IPS-15b (cell line): ENCODE results near the gene NLRP13.
"Not testable (repeated sequence)": the region's sequence is repeated elsewhere in the genome, so short reads cannot be mapped to it uniquely, and the experiment has no call there.

ENCODE experiments used
- H3K27me3 ChIP-seq: one replicate; pipeline ENCODE4 v1.6.1; 2013; ENCODE audit warnings: low read length; ENCODE audit not compliant: control insufficient read depth, insufficient read depth
- H3K36me3 ChIP-seq: one replicate; pipeline ENCODE4 v1.6.1; 2013; ENCODE audit warnings: low read length; ENCODE audit not compliant: control insufficient read depth, insufficient read depth
- H3K4me1 ChIP-seq: one replicate; pipeline ENCODE4 v1.6.1; 2013; ENCODE audit warnings: mild to moderate bottlenecking, low read length; ENCODE audit not compliant: control insufficient read depth, insufficient read depth
- H3K4me3 ChIP-seq: one replicate; pipeline ENCODE4 v1.5.1; 2013; ENCODE audit warnings: low read depth, low read length
- H3K9ac ChIP-seq: one replicate; pipeline ENCODE4 v1.6.1; 2013; ENCODE audit warnings: low read depth, mild to moderate bottlenecking, low read length
- H3K9me3 ChIP-seq: one replicate; pipeline ENCODE4 v1.6.1; 2013; ENCODE audit warnings: mild to moderate bottlenecking, low read length; ENCODE audit not compliant: control insufficient read depth, insufficient read depth

NLRP13 gene

DNA sequence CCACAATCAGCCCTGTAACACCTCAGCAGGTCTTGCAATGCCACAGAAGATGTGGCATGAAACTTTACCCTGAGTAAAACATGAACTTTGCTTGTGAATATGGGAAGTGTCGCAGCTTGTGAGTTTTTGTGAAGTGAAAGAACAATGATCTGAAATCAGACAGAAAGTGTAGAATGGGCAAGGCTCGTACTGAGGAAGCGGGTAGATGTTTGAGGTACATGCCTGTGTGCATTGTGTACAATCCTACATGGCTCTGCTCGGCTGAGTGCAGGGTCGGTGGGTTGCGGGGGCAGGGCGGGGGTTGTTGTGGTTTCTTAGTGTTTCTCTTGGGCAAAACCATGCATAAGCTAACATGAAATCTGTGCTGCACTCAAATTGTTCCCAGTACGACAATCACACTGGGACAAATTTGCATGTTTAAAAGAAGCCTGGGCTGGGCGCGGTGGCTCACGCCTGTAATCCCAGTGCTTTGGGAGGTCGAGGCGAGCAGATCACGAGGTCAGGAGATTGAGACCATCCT lies 1.1 kb downstream of the NLRP13 start:
- no peaks in the 10 kb centered on the region for H3K36me3 ChIP-seq
- H3K9ac ChIP-seq = no peak overlapping the region
- no peak overlapping the region for H3K4me3 ChIP-seq
- H3K4me1 ChIP-seq = no peaks in the 10 kb centered on the region
- H3K27me3 ChIP-seq = no peaks in the 10 kb centered on the region
- H3K9me3 ChIP-seq = peaks cover 26% of the 10 kb centered on the region

DNA sequence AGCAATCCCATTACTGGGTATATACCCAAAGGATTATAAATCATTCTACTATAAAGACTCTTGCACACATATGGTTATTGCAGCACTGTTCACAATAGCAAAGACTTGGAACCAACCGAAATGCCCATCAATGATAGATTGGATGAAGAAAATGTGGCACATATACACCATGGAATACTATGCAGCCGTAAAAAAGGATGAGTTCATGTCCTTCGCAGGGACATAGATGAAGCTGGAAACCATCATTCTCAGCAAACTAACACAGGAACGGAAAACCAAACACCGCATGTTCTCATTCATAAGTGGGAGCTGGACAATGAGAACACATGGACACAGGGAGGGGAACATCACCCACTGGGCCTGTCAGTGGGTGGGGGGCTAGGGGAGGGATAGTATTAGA lies 2.9 kb downstream of the NLRP13 start:
- H3K9me3 ChIP-seq = peaks cover 32% of the 10 kb centered on the region
- H3K36me3 ChIP-seq, H3K27me3 ChIP-seq, H3K4me3 ChIP-seq, H3K4me1 ChIP-seq, H3K9ac ChIP-seq: not testable (repeated sequence)

DNA sequence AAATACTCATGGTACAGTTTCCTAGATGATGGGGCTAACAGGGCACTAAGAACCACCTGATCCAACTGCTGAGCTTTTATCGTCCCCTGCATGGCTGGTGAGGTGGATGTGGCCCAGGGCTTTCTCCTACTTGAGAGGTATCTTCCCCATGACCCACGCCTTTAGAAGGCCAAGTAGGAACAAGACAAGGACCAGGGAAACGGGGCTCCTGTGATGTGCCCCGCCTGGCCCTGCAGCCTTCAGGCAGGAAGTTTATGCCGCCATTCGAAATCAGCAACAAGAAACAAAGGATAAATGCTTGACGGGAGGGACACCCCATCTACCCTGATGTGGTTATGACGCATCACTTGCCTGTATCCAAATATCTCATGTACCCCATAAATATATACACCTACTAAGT lies 4.1 kb downstream of the NLRP13 start:
- Histone ChIP-seq H3K4me1 (no peaks in the 10 kb centered on the region), H3K36me3 (no peaks in the 10 kb centered on the region), H3K9ac (no peak overlapping the region), H3K27me3 (no peaks in the 10 kb centered on the region), H3K4me3 (no peak overlapping the region), H3K9me3 (peaks cover 37% of the 10 kb centered on the region)

DNA sequence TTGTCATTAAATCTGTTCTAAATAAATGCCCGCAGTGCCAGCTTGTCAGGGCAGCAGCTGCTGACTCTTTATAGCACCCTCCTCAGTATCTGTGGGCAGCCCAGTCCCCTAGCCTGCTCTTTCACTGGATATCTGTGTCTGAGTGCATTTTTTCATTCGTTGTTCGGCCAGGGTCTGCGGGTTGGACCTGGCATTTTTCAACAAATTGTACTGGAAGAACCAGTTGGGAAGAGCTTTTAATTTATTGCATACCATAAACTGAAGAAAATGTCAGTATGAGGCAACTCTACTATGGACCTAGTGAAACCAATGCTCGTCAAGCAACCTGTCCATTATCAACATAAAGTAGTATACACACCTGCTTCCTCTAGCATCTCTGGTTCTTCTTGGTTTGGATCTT lies 8.6 kb downstream of the NLRP13 start:
- Histone ChIP-seq H3K27me3 (no peaks in the 10 kb centered on the region), H3K4me1 (no peaks in the 10 kb centered on the region), H3K9ac (no peak overlapping the region), H3K4me3 (no peak overlapping the region), H3K36me3 (no peaks in the 10 kb centered on the region), H3K9me3 (peaks cover 43% of the 10 kb centered on the region)

DNA sequence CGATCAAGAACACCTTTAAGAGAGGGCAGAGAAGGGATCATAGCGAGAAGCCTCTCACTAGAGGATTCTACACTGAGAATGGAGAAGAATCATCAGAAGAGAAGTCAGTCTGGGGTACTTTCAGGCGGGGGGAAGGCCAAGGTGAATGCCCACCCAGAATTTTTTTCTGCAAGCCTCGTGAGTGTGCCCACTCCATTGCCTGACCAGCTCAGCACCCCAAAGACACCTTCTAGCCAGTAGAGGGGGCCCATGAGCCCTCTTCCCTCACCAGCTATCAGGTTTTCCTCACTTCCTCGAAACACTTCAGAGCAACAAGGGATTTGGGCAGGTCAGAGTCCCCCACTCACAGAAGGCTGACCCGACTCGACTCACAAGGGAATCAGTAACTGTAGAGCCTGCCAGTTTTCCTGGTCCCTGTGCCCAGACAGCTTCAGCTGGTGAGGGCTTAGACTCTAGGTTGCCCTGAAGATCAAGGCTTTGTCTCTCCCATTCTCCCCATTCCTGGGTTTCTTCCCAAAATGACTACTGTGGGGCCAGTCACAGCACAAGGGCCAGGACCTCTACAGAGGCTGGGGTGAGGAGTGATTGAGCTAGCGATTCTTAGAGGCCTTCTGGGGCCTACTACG lies 18.4 kb downstream of the NLRP13 start:
- Histone ChIP-seq H3K36me3 (no peaks in the 10 kb centered on the region), H3K9ac (no peak overlapping the region), H3K4me1 (no peaks in the 10 kb centered on the region), H3K4me3 (no peak overlapping the region), H3K27me3 (no peaks in the 10 kb centered on the region), H3K9me3 (peaks cover 29% of the 10 kb centered on the region)

DNA sequence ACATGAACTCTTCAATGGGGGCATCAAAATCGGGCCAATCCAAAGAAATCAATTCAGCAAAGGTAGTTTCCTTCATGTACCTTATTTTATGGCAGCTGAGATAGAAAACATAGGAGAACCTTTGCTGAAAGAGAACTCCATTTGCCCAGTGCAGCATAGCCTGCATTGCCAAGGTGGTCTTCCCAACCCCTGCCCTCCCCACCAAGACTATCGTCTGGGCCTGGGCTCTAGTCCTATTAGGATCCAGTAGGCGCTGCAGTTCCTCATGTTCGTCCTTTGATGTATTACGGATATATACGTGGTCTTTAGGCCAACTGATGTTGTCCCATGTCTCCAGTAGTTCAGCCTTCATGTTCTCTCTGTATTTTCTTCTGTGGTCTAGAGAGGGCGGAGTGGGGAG lies 19.2 kb downstream of the NLRP13 start:
- H3K36me3 ChIP-seq = no peaks in the 10 kb centered on the region
- no peaks in the 10 kb centered on the region for H3K27me3 ChIP-seq
- H3K9ac ChIP-seq = no peak overlapping the region
- H3K9me3 ChIP-seq = peaks cover 29% of the 10 kb centered on the region
- no peaks in the 10 kb centered on the region for H3K4me1 ChIP-seq
- H3K4me3 ChIP-seq = no peak overlapping the region

DNA sequence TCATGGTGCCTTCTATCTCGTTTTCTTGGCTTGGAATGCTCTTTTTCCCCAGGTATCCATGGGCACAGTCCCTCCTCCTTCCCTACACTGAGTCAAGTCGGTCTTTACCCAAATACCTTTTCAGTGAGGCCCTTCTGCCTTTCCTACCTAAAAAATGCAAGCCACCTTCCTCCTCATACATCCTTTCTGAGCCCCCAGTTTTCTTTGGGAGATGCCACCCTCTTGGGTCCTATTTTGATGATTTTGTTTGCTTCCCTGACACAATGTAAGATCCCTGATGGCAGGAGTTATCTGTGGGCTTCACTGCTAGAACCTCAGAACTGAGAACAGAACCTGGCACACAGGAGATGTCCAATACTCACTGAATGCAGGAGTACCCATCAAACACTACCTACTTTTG lies 22.3 kb downstream of the NLRP13 start:
- Histone ChIP-seq H3K9ac (no peak overlapping the region), H3K4me3 (no peak overlapping the region), H3K27me3 (no peaks in the 10 kb centered on the region), H3K4me1 (no peaks in the 10 kb centered on the region), H3K9me3 (peaks cover 26% of the 10 kb centered on the region), H3K36me3 (no peaks in the 10 kb centered on the region)

DNA sequence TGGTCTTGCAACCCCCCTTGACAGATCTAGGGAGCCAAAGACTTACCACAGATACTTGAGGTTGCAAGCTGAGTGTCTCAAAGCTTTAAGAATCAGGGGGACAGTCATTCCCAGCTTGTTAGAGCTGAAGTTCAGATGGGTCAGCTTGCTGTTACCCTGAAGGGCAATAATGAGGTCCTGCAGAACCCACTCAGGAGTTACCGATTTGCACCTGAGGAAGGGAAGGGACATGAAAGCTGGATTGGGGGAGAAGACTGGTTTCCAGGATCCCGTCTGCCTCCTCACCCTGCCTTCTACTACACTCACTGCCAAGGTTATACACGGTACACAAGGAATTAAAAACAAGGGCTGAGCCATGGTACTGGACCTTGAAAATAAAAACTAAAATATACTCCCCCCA lies 24.4 kb downstream of the NLRP13 start:
- Histone ChIP-seq H3K27me3 (no peaks in the 10 kb centered on the region), H3K9me3 (peaks cover 23% of the 10 kb centered on the region), H3K4me3 (no peak overlapping the region), H3K4me1 (no peaks in the 10 kb centered on the region), H3K36me3 (no peaks in the 10 kb centered on the region), H3K9ac (no peak overlapping the region)

DNA sequence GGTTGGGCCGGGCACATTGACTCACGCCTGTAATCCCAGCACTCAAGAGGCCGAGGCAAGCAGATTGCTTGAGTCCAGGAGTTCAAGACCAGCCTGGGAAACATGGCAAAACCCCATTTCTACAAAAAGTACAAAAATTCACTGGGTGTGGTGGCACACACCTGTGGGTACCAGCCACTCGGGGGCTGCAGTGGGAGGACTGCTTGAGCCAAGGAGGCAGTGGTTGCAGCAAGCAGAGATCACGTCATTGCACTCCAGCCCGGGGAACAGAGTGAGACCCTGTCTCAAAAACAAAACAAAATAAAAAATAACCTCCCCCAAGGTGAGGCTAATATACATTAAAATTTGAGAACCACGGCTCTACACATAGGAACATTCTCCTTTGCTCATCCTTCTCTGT lies 24.9 kb downstream of the NLRP13 start:
- Histone ChIP-seq H3K9ac (no peak overlapping the region), H3K4me3 (no peak overlapping the region), H3K27me3 (no peaks in the 10 kb centered on the region), H3K36me3 (no peaks in the 10 kb centered on the region), H3K4me1 (no peaks in the 10 kb centered on the region), H3K9me3 (peaks cover 25% of the 10 kb centered on the region)

DNA sequence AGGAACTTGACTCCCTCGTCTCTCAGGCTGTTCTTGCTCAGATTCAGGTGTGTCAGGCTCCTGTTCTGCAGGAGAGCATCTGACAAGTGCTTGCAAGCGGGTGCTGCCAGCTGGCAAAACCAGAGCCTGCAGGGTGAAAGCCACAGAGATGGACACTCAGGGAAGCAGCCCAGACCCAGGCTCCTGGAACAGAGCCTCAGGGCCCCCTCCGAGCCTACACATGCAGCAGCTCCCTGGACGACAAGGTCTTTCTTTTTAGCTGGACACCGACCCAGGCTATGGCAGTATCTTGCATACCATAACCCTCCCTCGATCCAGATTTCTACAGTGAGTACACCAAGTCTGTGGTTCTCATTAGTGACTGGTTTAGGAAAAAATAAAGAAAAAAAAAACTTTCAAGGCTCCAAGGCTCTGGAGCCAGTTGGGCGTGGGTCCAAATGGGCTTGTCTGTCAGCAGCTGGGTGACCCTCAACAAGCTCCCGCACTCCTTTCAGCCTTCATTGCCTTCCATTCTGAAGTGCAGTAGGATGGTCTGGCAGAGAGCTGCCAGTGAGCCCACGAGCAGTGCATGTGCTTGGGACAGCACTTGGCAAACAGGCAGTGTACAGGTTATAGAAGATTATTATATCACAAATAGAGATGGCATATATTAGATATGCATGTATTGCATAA lies 29.9 kb downstream of the NLRP13 start:
- H3K9ac ChIP-seq = no peak overlapping the region
- H3K36me3 ChIP-seq = no peaks in the 10 kb centered on the region
- no peaks in the 10 kb centered on the region for H3K4me1 ChIP-seq
- no peaks in the 10 kb centered on the region for H3K27me3 ChIP-seq
- H3K4me3 ChIP-seq = no peak overlapping the region
- H3K9me3 ChIP-seq = peaks cover 20% of the 10 kb centered on the region

DNA sequence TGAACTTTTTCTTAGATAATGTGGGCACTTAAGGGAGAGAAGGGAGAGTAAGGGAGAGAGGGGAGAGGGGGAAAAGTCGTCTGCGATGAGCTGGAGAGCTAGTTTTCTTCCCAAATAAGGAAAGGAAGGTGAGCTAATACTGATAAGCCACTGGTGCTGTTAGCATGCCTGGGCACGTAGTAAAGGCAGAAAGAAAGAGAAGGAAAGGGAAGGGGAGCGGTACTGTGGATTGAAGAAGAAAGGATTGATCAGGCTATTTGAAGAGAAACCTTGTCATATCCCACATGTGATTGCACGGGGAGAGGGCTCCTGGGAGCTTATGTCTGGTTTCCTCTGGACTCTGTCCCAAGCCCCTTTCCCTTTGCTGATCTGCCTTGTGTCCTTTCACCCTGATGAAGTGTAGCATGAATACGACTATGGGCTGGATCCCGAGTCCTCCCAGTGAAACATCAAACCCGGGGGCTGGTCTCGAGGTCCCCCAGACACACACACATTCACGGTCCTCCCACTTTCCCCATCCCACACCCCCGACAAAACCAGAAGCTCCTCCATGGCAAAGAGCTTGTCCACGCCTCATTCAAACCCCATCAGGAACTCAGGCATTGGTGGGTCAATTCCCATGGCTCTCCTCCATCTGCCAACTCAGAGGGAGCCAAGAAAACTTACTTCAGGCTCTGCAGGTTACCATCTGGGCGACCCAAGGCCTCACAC lies 30.6 kb downstream of the NLRP13 start:
- Histone ChIP-seq H3K9ac (no peak overlapping the region), H3K36me3 (no peaks in the 10 kb centered on the region), H3K27me3 (no peaks in the 10 kb centered on the region), H3K4me3 (no peak overlapping the region), H3K9me3 (peaks cover 20% of the 10 kb centered on the region), H3K4me1 (no peaks in the 10 kb centered on the region)

DNA sequence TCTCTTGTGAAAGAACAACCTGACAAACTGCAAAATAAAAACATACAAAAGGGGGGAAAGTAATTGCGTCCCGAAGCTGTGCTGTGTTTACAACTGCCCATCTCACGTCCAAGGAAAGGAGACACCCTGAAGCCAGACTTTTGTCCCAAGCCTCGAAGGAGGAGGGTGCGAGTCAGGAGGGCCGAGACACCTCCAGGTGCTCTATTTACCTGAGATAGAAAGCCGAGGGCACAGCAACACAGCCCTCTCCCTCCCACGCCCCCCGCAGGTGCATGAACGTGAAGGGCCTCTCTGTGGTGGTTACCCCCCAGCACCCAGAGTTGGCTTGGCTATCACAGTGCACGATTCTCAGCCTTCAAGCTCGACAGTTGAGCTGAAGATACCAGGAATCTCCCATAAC lies 33.2 kb downstream of the NLRP13 start:
- Histone ChIP-seq H3K9ac (no peak overlapping the region), H3K4me3 (no peak overlapping the region), H3K4me1 (no peaks in the 10 kb centered on the region), H3K27me3 (no peaks in the 10 kb centered on the region), H3K36me3 (no peaks in the 10 kb centered on the region), H3K9me3 (peaks cover 25% of the 10 kb centered on the region)
